ENCODE measurements around the gene TMEM41A. TPM values are rescaled to one million over a fixed set of nuclear protein-coding genes. Genes with fewer than 3 reads are reported as not detected.

Gene TMEM41A
- polyA plus RNA-seq, 3 donors: 3.9 to 7.2 (median 5.4) TPM

DNA sequence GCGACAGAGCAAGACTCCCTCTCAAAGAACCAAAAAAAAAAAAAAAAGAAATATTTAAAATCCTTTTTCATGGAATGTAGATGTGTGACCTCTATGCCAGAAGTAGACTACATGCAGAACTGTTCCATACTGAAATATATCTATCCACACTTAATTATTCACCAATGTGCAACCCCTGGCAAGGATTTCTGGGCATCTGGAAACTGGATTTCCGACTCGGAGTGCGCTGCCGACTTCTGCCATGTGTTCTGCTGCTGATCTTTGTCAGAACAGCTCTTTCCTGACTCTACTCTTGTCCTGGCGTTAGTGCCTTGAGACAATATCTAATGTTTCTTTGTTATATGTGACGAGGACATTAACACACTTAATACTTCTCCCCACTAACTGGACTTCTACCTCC, 41.9 kb upstream of the TMEM41A start:
- H3K79me2 ChIP-seq (ENCODE audit: insufficient read depth, low read length): no peaks in the 10 kb centered on the region
- H3K36me3 ChIP-seq (replicated peaks in 1 of 2; ENCODE audit: control insufficient read depth in 1 of 2, insufficient read depth in 2 of 2, low read length in 2 of 2): no peaks in the 10 kb centered on the region
- no peak for DNase-seq
- no peak overlapping the region for H3K4me2 ChIP-seq (replicated peaks; ENCODE audit: extremely low read depth, low read length, poor library complexity, severe bottlenecking)
- H3K36me3 Mint-ChIP-seq: no peaks in the 10 kb centered on the region
- H3K9me3 Mint-ChIP-seq: peaks cover 0 to 2% (median 0%) of the 10 kb centered on the region in 7 donors
- 98% methylated on average over 4 of the region's 7 CpGs for WGBS (ENCODE audit: insufficient coverage)
- no peak overlapping the region for H3K27ac ChIP-seq (ENCODE audit: low read depth in 1 of 2, low read length in 2 of 2)
- peaks cover 12 to 13% of the 10 kb centered on the region in 2 donors for H3K4me1 ChIP-seq (ENCODE audit: control insufficient read depth in 1 of 2, insufficient read depth in 2 of 2, low read length in 2 of 2)
- H3K4me3 Mint-ChIP-seq: no peak overlapping the region
- no peak overlapping the region for H3K9ac ChIP-seq (ENCODE audit: insufficient read depth, low read length, poor library complexity, severe bottlenecking)
- no peak overlapping the region for H3K4me3 ChIP-seq (replicated peaks in 1 of 3; ENCODE audit: low read depth in 2 of 3, low read length in 3 of 3)
- H2AFZ ChIP-seq (ENCODE audit: insufficient read depth, low read depth, low read length, poor library complexity, severe bottlenecking): no peak overlapping the region
- H3K27me3 ChIP-seq (ENCODE audit: control insufficient read depth in 2 of 2, insufficient read depth in 2 of 2, low read length in 2 of 2): no peaks in the 10 kb centered on the region
- peaks cover 10% of the 10 kb centered on the region for H3K4me1 Mint-ChIP-seq
- no peaks in the 10 kb centered on the region for H4K20me1 ChIP-seq (ENCODE audit: insufficient read depth, low read length)
- H3K9me3 ChIP-seq (replicated peaks in 1 of 2; ENCODE audit: control insufficient read depth in 1 of 2, insufficient read depth in 1 of 2, low read length in 2 of 2): no peaks in the 10 kb centered on the region
- H3K27ac Mint-ChIP-seq: no peak overlapping the region
- TF ChIP-seq, protein P1, sequence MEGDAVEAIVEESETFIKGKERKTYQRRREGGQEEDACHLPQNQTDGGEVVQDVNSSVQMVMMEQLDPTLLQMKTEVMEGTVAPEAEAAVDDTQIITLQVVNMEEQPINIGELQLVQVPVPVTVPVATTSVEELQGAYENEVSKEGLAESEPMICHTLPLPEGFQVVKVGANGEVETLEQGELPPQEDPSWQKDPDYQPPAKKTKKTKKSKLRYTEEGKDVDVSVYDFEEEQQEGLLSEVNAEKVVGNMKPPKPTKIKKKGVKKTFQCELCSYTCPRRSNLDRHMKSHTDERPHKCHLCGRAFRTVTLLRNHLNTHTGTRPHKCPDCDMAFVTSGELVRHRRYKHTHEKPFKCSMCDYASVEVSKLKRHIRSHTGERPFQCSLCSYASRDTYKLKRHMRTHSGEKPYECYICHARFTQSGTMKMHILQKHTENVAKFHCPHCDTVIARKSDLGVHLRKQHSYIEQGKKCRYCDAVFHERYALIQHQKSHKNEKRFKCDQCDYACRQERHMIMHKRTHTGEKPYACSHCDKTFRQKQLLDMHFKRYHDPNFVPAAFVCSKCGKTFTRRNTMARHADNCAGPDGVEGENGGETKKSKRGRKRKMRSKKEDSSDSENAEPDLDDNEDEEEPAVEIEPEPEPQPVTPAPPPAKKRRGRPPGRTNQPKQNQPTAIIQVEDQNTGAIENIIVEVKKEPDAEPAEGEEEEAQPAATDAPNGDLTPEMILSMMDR (IDR thresholded peaks at IDR 0.05): no peak
- peaks cover 1 to 4% (median 2%) of the 10 kb centered on the region in 3 donors for H3K27me3 Mint-ChIP-seq (ENCODE audit: low read depth in 3 of 3)
- intact Hi-C loops (cut with micrococcal nuclease): no loop called here

DNA sequence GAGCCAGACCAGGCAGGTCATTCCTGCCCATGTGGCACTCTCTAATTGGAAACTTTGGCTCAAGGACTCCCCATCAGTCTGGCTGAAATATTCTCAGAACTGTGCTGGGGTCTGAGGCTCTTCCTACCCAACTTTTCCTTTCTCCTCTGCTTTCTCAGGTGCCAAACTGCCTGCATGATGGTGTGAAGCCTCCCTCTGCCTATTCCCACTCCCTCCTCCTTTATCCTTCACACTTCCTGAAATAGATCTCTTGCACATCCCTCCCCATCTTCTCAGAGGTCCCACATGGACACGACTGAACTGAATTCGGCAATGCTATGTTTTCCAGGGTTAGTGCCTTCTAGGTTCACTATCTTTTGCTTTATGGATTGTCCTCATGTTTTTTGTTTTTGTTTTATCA, 41.1 kb upstream of the TMEM41A start:
- H3K27ac ChIP-seq (ENCODE audit: low read depth in 1 of 2, low read length in 2 of 2): no peak overlapping the region
- no peaks in the 10 kb centered on the region for H3K27me3 ChIP-seq (ENCODE audit: control insufficient read depth in 2 of 2, insufficient read depth in 2 of 2, low read length in 2 of 2)
- Mint-ChIP-seq H3K4me1 (peaks cover 10% of the 10 kb centered on the region), H3K4me3 (no peak overlapping the region), H3K27me3 (ENCODE audit: low read depth in 3 of 3) (peaks cover 1 to 4% (median 2%) of the 10 kb centered on the region in 3 donors), H3K27ac (peak overlapping the region in 1 of 7 donors; percentile 37), H3K9me3 (peaks cover 0 to 2% (median 0%) of the 10 kb centered on the region in 7 donors), H3K36me3 (no peaks in the 10 kb centered on the region)
- H3K4me2 ChIP-seq (replicated peaks; ENCODE audit: extremely low read depth, low read length, poor library complexity, severe bottlenecking): no peak overlapping the region
- H3K9ac ChIP-seq (ENCODE audit: insufficient read depth, low read length, poor library complexity, severe bottlenecking): no peak overlapping the region
- H3K36me3 ChIP-seq (replicated peaks in 1 of 2; ENCODE audit: control insufficient read depth in 1 of 2, insufficient read depth in 2 of 2, low read length in 2 of 2): no peaks in the 10 kb centered on the region
- peaks cover 12 to 13% of the 10 kb centered on the region in 2 donors for H3K4me1 ChIP-seq (ENCODE audit: control insufficient read depth in 1 of 2, insufficient read depth in 2 of 2, low read length in 2 of 2)
- no peak overlapping the region for H2AFZ ChIP-seq (ENCODE audit: insufficient read depth, low read depth, low read length, poor library complexity, severe bottlenecking)
- intact Hi-C loops (cut with micrococcal nuclease): no loop called here
- H3K79me2 ChIP-seq (ENCODE audit: insufficient read depth, low read length): no peaks in the 10 kb centered on the region
- no peaks in the 10 kb centered on the region for H3K9me3 ChIP-seq (replicated peaks in 1 of 2; ENCODE audit: control insufficient read depth in 1 of 2, insufficient read depth in 1 of 2, low read length in 2 of 2)
- no peak for DNase-seq
- no peaks in the 10 kb centered on the region for H4K20me1 ChIP-seq (ENCODE audit: insufficient read depth, low read length)
- TF ChIP-seq, protein P1 (IDR thresholded peaks at IDR 0.05): no peak
- WGBS (ENCODE audit: insufficient coverage): no CpG with 5 or more reads among the region's 2 CpGs
- H3K4me3 ChIP-seq (replicated peaks in 1 of 3; ENCODE audit: low read depth in 2 of 3, low read length in 3 of 3): no peak overlapping the region

All from CD14-positive monocyte (primary cell).